ENCODE measurements around the gene TMEM31. TPM values are rescaled to one million over a fixed set of nuclear protein-coding genes. Genes with fewer than 3 reads are reported as not detected.
"Not testable (repeated sequence)": the region's sequence is repeated elsewhere in the genome, so short reads cannot be mapped to it uniquely, and the experiment has no call there.

The TMEM31 gene
- total and polyA plus RNA-seq, 2 donors (not counting 1 experiment from before 2014, with no cell fraction given), result 0.25 TPM; not detected in 1

DNA sequence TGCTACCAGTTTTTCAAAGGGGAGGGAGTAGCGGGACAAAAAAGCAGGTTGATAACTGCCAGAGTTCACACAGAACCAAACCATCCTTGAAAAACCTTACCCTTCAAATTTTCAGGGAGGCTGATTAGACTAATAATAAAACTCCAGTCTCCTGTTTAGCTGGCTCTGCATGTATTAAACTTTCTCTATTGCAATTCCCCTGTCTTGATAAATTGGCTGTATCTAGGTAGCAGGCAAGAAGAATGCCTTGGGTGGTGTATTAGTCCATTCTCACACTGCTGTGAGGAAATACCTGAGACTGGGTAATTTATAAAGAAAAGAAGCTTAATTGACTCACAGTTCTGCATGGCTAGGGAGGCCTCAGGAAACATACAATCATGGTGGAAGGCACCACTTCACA is 47.8 kb downstream of the TMEM31 start:
- Histone ChIP-seq H3K36me3 (replicated peaks in 1 of 2; ENCODE audit: control extremely low read depth in 1 of 2, control insufficient read depth in 1 of 2, extremely low read depth in 1 of 2, insufficient read depth in 2 of 2, low read length in 1 of 2) (no peaks in the 10 kb centered on the region), H3K9me3 (ENCODE audit: control extremely low read depth in 1 of 3, control insufficient read depth in 2 of 3, insufficient read depth in 1 of 3, low read length in 2 of 3) (no peaks in the 10 kb centered on the region), H3K27ac (ENCODE audit: low read length in 2 of 2) (no peak overlapping the region), H4K20me1 (ENCODE audit: control insufficient read depth, insufficient read depth, low read length, poor library complexity, severe bottlenecking) (no peaks in the 10 kb centered on the region), H3K79me2 (ENCODE audit: control insufficient read depth, insufficient read depth, low read length) (no peaks in the 10 kb centered on the region), H3K4me1 (ENCODE audit: control insufficient read depth in 2 of 2, insufficient read depth in 2 of 2, low read length in 2 of 2) (no peaks in the 10 kb centered on the region), H3K9ac (ENCODE audit: low read length) (no peak overlapping the region), H3K27me3 (replicated peaks in 1 of 4; ENCODE audit: control extremely low read depth in 1 of 4, control insufficient read depth in 3 of 4, insufficient read depth in 4 of 4, low read length in 3 of 4) (no peaks in the 10 kb centered on the region), H2AFZ (ENCODE audit: insufficient read depth, low read depth, low read length, poor library complexity, severe bottlenecking) (no peak overlapping the region), H3K4me2 (replicated peaks; ENCODE audit: low read depth, low read length, poor library complexity, severe bottlenecking) (no peak overlapping the region), H3K4me3 (ENCODE audit: control extremely low read depth in 1 of 5, extremely low read depth in 1 of 5, insufficient read depth in 1 of 5, low read depth in 2 of 5, low read length in 4 of 5) (no peak overlapping the region)
- ChIA-PET CTCF (no interaction called here), POLR2A (no interaction called here)
- Mint-ChIP-seq H3K27ac (no peak overlapping the region), H3K9me3 (ENCODE audit: insufficient read depth) (peaks cover 2% of the 10 kb centered on the region), H3K4me3 (no peak overlapping the region), H3K4me1 (no peaks in the 10 kb centered on the region), H3K27me3 (no peaks in the 10 kb centered on the region)
- DNase-seq, result no peak
- no CpG with 5 or more reads among the region's 1 CpG for WGBS (ENCODE audit: insufficient coverage)
- intact Hi-C loops (cut with micrococcal nuclease), result no loop called here
- TF ChIP-seq, protein P1, sequence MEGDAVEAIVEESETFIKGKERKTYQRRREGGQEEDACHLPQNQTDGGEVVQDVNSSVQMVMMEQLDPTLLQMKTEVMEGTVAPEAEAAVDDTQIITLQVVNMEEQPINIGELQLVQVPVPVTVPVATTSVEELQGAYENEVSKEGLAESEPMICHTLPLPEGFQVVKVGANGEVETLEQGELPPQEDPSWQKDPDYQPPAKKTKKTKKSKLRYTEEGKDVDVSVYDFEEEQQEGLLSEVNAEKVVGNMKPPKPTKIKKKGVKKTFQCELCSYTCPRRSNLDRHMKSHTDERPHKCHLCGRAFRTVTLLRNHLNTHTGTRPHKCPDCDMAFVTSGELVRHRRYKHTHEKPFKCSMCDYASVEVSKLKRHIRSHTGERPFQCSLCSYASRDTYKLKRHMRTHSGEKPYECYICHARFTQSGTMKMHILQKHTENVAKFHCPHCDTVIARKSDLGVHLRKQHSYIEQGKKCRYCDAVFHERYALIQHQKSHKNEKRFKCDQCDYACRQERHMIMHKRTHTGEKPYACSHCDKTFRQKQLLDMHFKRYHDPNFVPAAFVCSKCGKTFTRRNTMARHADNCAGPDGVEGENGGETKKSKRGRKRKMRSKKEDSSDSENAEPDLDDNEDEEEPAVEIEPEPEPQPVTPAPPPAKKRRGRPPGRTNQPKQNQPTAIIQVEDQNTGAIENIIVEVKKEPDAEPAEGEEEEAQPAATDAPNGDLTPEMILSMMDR (IDR thresholded peaks at IDR 0.05), result no peak
- no peak for TF ChIP-seq EZH2 (IDR thresholded peaks at IDR 0.05; ENCODE audit: borderline replicate concordance, insufficient read depth, low read depth, low read length, poor library complexity, severe bottlenecking)
- no peak for ATAC-seq (ENCODE audit: low read depth)

DNA sequence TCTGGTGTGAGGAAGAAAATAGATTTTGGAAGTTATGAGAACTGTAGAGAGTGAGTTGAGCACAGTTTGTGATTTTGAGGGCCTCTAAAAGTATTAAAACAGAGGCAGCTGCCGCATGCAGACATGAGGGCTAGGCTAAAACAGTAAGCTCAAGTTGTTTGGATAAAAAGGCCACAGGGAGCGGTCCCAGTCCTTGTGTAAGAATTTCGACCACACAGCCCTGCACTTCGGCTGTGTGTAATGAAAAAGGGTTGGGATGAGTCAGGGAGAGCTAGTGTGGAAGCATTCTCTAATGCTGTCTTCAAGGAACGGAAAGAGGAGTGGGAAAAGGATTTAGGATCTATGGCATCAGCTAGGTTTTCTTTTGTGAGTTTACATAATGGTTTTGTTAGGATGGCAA is 52.8 kb downstream of the TMEM31 start:
- H3K27me3 ChIP-seq (replicated peaks in 1 of 4; ENCODE audit: control extremely low read depth in 1 of 4, control insufficient read depth in 3 of 4, insufficient read depth in 4 of 4, low read length in 3 of 4); DNase-seq; H3K36me3 ChIP-seq (replicated peaks in 1 of 2; ENCODE audit: control extremely low read depth in 1 of 2, control insufficient read depth in 1 of 2, extremely low read depth in 1 of 2, insufficient read depth in 2 of 2, low read length in 1 of 2); H3K27me3 Mint-ChIP-seq; ATAC-seq (ENCODE audit: low read depth); H3K4me1 Mint-ChIP-seq; H3K9me3 Mint-ChIP-seq (ENCODE audit: insufficient read depth); H3K4me3 ChIP-seq (ENCODE audit: control extremely low read depth in 1 of 5, extremely low read depth in 1 of 5, insufficient read depth in 1 of 5, low read depth in 2 of 5, low read length in 4 of 5); CTCF ChIA-PET; H3K27ac ChIP-seq (ENCODE audit: low read length in 2 of 2); H3K4me3 Mint-ChIP-seq; H3K9me3 ChIP-seq (ENCODE audit: control extremely low read depth in 1 of 3, control insufficient read depth in 2 of 3, insufficient read depth in 1 of 3, low read length in 2 of 3); H3K79me2 ChIP-seq (ENCODE audit: control insufficient read depth, insufficient read depth, low read length); H4K20me1 ChIP-seq (ENCODE audit: control insufficient read depth, insufficient read depth, low read length, poor library complexity, severe bottlenecking); intact Hi-C loops (cut with micrococcal nuclease); H3K27ac Mint-ChIP-seq; H2AFZ ChIP-seq (ENCODE audit: insufficient read depth, low read depth, low read length, poor library complexity, severe bottlenecking); H3K4me1 ChIP-seq (ENCODE audit: control insufficient read depth in 2 of 2, insufficient read depth in 2 of 2, low read length in 2 of 2); H3K9ac ChIP-seq (ENCODE audit: low read length); POLR2A ChIA-PET; H3K4me2 ChIP-seq (replicated peaks; ENCODE audit: low read depth, low read length, poor library complexity, severe bottlenecking): not testable (repeated sequence)
- 100% methylated on average over 2 of the region's 5 CpGs for WGBS (ENCODE audit: insufficient coverage)

Other genes starting within 250 kb of the TMEM31 start
- gene RAB40A, start 191.4 kb upstream of the TMEM31 start, total RNA-seq, result 0.36 and 0.67 TPM in 2 replicates
- gene RAB40A, start 191.4 kb upstream of the TMEM31 start, polyA plus RNA-seq, result 0.07 and 0.15 TPM in 2 replicates
- gene TCEAL4, start 125.4 kb upstream of the TMEM31 start, total RNA-seq, result 22.4 and 23.1 TPM in 2 replicates
- gene TCEAL4, start 125.4 kb upstream of the TMEM31 start, polyA plus RNA-seq, result 3.0 and 6.5 TPM in 2 replicates
- gene TCEAL3, start 102.9 kb upstream of the TMEM31 start, total RNA-seq, result 6.7 and 8.3 TPM in 2 replicates
- gene TCEAL3, start 102.9 kb upstream of the TMEM31 start, polyA plus RNA-seq, result 1.3 and 9.7 TPM in 2 replicates
- gene TCEAL1, start 81.9 kb upstream of the TMEM31 start, total RNA-seq, result 15.1 and 16.7 TPM in 2 replicates
- 12.5 and 13.4 TPM in 2 replicates for gene TCEAL1, start 81.9 kb upstream of the TMEM31 start, polyA plus RNA-seq
- 81.8 and 103 TPM in 2 replicates for gene MORF4L2, start 24.2 kb upstream of the TMEM31 start, total RNA-seq
- 69.3 and 142 TPM in 2 replicates for gene MORF4L2, start 24.2 kb upstream of the TMEM31 start, polyA plus RNA-seq
- gene PLP1, start 65.9 kb downstream of the TMEM31 start, total RNA-seq, result not detected in 2 replicates
- gene PLP1, start 65.9 kb downstream of the TMEM31 start, polyA plus RNA-seq, result not detected in 2 replicates
- gene RAB9B, start 121.3 kb downstream of the TMEM31 start, total RNA-seq, result 0.44 and 0.75 TPM in 2 replicates
- gene RAB9B, start 121.3 kb downstream of the TMEM31 start, polyA plus RNA-seq, result 0.23 and 0.43 TPM in 2 replicates

Measured in B cell (primary cell).